Esophagus squamous epithelium (tissue), 4 donors: ENCODE data around the gene IYD.

Experiments used
- POLR2A ChIP-seq, 4 donors: fragments of 450-650 bp; IDR thresholded peaks; one replicate each; pipeline ENCODE4 v1.6.1; 2017; ENCODE audit warnings: antibody characterized with exemption in 4 of 4, mild to moderate bottlenecking in 4 of 4, moderate library complexity in 3 of 4
- TF ChIP-seq, protein P1 (sequence below), 6 experiments: fragments of 450-650 bp in 4 of 6; fragments of 200-600 bp in 2 of 6; sonication (generic) in 2 of 6; IDR thresholded peaks; one replicate each; pipeline ENCODE4 v1.5.1; 2016 to 2019; ENCODE audit warnings: antibody characterized with exemption in 6 of 6, mild to moderate bottlenecking in 4 of 6, moderate library complexity in 4 of 6

- TF ChIP-seq, protein P1, sequence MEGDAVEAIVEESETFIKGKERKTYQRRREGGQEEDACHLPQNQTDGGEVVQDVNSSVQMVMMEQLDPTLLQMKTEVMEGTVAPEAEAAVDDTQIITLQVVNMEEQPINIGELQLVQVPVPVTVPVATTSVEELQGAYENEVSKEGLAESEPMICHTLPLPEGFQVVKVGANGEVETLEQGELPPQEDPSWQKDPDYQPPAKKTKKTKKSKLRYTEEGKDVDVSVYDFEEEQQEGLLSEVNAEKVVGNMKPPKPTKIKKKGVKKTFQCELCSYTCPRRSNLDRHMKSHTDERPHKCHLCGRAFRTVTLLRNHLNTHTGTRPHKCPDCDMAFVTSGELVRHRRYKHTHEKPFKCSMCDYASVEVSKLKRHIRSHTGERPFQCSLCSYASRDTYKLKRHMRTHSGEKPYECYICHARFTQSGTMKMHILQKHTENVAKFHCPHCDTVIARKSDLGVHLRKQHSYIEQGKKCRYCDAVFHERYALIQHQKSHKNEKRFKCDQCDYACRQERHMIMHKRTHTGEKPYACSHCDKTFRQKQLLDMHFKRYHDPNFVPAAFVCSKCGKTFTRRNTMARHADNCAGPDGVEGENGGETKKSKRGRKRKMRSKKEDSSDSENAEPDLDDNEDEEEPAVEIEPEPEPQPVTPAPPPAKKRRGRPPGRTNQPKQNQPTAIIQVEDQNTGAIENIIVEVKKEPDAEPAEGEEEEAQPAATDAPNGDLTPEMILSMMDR (IDR thresholded peaks at IDR 0.05) = no peak
- no peak for TF ChIP-seq POLR2A (IDR thresholded peaks at IDR 0.05)
Observed at GRCh38 chr6:150331344-150331743, 37.5 kb upstream of the IYD start.
